Stimulated activated CD4-positive, alpha-beta T cell treated with anti-CD3 and anti-CD28 coated beads, Interleukin-1b, Interleukin-23, amount 100 ng/mL, for 4 hours (primary cell): Measurements from ENCODE around the gene ZNF521.

Experiments used
- DNase-seq, 2 donors: peaks; one replicate each; pipeline ENCODE4 v3.0.0-alpha.2; 2020; ENCODE audit warnings: low read depth in 2 of 2

Gene ZNF521

DNA sequence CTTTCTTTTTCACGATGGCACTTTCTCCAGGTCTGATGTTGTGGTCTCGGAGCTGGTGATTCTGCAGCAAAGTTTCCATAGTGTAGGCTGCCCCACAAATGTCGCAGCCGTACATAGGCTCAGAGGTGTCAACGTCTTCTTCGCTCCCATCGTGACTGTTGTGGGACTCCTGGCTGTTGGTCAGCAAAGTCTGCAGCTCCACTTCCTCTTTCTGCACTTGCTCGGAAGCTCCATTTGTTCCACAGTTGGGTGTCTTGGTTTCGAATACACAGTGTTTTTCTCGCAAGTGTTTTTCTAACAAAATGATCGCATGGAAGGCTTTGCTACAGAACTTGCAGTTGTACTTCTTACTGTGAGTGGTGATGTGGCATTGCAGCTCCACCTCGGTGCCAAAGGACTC lies 126.8 kb downstream of the ZNF521 start:
- no peak for DNase-seq

DNA sequence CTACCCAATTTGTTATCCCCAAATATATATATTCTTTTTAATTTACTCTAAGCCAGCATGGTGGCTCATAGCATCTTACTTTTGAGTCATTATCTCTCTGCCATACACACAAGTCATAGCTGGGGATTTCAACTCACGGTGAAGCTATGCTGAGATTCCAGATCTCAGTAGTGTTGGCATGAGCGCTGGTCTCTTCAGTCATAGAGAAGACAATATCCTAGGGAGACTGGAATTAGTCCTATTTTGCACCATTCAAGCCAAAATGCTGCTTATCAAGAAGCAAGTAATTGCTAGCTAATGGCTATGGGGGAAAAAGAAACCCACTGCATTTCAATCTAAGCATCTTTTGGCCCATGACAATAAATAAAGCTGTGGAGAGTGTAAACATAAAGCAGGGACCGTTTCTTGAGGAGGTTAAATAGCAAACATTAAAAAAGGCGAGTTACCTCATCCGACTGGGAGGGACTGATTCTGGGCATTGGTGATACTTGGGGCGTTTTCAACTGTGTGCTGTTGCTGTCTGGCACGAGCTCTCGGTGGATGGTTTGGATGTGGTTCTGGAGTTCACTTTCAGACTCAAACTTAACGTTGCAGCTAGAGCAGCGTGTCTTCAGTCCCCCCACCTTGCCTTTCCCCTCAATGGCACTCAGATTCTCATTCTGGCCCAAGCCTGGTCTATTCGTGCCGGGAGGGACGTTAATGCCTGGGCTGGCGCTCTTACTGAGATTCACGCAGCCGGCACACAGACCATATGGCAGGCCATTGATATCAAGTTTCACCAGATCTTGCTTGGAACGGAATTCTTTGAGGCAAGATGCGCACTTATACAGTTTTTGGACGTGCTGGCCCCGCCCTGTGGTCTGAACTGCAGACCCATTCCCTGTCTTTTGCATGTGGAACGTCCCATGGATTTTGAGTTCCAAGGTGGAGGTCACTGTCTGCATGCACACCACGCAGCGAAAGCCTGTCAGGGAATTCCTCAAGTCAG lies 127.8 kb downstream of the ZNF521 start:
- DNase-seq: no peak

DNA sequence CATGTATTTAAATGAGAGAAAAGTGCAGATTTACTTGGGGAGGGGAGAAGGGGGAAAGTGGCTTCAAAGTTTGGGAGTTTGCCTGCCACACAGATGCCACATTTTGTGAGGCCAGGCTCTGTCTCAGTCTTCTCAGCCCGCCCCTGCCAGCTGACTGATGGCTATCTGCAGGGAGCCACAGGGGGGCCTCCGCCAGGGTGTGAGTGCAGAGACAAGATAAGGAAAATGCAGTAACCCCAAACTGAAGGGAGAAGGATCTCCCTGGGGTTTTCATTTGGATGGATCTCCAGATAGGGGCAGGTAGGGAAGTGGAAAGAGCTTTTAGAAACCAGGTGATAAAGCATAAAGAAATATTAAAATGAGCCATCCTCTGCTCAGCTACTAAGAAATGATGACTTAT lies 128.8 kb downstream of the ZNF521 start:
- no peak for DNase-seq

DNA sequence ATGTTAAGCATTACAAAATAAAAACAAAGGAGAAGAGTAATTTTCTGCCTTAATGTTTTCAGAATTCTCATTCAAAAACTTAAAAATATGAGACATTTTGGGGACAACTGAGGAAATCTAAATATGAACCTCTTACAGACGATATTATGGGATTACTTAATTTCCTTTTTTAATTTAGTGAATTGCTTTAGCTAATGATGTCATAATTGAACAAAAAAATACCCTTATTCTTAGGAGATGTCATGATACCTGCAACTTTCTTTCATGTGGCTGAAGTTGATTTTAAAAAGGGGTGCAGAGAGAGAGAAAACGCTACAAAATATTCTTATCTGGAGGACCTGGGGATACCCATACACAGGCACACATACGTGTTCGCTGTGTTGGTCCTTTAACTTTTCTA lies 129.3 kb downstream of the ZNF521 start:
- DNase-seq: no peak

DNA sequence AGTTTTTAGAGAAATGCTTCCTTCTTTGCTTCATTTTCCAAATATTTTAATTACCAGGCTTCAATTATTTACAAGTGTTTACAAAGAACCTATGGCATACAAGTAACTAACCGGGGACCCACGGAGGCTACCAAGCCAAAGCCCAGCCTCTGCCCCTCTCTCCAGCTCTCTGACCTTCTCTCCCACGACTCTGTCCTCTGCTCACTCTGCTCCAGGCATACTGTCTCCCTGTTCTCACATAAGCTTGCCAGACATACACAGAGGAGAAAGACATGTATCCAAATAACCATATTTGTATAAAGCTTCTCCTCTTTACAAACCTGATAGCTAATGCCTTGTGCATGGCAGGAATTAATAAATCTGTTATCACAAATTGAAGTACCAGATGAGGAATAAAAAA lies 141.3 kb downstream of the ZNF521 start:
- no peak for DNase-seq

DNA sequence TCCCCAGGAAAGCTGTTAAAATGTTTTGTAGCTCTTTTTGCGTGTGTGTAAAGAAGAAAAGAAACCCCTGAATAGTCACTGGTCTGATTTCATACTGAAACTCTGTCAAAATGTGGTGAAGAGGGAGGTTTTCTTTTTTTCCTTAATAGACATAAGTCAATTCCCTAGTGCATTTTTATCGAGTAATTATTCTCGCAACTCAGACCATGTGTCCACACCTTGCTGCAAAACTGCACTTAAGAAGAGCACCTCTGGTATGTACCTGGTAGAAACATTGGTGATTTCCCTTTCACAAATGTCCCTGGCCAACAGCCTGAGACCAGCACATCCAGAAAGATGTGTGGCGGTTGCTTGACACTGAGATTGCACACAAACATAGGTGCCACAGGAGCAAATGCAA lies 159.9 kb downstream of the ZNF521 start:
- DNase-seq: no peak

DNA sequence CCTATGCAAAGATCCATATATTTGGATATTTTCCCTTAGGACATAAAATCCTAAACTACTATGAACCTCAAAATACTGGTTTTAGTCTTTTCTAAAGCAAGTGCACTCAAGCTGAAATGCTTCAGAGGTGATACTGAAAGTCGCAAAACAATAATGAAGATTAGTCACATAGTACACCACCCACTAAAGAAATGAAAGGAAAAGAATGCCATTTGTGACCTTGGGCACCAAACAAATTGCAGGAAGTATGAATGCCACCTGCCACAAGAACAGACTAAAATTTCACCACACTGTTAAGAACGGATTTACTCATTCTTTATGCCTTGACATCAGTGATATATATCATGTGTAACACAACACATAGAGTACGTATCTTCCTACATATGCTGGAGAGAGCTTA lies 161.5 kb downstream of the ZNF521 start:
- no peak for DNase-seq

DNA sequence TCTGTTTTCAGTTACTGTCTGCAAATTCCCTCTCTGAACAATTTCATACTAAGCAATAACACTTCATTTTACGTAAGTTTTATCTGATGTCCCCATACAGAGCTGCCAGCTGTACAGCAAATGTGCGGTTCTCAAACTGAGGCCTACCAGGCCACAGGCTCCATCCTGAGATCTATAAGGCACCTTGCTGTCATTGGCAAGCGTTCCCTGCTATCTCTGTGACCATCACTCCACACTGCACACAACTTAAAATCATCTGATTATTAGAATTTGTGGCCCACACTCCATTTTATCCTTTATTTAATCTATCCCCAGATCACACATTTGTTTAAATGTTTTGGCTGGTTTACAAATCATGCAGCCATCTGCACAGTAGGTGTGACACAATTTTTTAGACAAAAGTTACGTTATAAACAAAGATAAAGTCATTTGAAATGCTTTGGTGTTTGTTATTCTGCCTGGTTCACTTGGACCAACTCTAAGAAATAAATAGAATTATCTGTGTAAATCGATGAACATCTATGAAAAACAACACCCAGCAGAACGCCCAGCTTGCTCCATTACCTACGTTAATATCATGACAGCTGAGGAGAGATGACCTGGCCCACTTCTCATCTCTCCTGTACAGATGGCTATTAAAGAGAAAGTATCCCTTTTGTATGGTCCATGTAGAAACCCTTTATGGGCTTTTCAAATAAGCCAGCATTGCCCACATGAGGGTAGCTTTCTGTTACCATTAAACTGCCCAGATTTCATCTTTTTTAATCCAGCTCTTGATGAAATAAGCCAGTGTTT lies 162.4 kb downstream of the ZNF521 start:
- no peak for DNase-seq

DNA sequence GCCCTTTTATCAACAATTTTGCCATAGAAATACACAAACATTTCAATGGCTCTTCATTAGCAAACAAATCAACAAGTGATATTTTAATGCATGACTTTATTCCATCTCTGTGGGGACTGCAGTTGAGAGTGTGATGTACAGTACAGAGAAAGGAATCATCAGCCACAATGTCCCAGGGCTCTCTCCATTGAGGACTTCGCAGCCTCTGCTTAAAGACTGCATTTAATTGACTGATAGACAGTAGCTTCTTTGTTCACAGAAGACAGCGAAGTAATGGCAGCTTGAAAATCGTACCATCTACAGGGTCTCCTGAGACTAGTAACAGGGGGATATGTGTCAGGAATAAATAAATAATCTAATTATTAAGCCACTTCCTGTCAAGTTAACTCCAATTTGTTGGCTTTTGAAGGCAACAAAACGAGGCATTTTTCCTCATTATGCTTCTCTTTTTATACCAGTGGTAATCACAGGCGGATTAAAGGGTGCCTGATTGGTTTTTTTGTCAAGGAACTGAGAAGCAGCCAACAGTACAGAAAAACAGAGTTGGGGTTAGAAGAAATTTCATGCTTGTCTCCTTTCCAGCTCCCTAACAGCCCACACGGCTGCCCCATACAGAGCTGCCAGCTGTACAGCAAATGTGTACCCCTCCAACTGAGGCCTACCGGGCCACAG lies 164.3 kb downstream of the ZNF521 start:
- no peak for DNase-seq

DNA sequence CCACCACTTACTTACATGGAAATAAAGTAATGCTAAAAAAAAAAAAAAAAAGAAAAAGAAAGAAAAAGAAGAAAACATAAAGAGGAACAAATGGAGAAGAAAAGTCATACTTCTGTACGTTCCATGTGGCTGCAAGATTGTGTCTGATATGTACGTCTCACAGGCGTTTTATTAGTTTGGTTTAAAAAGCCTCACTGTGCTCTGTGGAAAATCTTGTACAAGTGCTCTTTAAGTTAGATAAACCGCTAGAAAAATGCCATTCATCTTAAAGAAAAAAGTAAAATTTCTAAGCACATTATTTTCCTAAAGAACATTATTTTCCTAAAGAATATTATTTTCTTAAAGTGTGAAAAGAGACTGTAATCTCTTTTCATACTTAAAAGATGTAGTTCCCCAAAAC lies 165.1 kb downstream of the ZNF521 start:
- no peak for DNase-seq

DNA sequence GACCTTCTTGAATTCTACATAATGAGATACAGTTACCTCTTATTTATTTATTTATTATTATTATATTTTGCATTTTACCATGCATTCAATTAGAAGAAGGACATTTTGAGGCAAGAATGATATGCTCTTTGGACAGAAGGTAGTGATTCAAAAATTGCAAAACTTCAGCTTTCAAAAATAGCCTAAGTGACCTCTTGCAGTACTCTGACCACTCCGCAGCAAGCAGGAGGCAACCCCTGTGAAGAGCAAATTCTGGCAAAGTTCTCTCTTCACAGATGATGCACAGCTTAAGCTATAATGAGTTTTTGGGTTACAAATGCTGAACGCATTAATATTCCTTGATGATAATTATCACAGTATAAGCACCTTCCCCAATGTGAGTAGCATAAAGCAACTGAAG lies 170.0 kb downstream of the ZNF521 start:
- no peak for DNase-seq

DNA sequence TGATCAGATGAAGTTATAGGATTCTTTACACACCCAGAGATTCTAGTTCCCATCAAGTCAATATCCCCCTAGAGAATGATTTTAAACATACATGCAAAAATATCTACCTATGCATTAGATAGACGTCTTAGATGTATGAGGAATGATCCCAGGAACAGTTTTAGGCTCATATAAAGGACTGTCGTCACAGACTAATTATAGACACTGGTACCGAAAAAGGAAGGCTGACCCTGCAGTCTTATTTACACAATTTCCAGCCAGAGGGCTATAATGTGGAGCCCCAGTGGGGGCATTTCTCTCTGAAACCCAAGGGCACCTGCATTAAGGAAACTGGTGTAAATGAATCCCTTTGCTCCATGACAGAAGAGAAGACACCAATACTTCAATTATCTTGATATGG lies 170.4 kb downstream of the ZNF521 start:
- DNase-seq: no peak

DNA sequence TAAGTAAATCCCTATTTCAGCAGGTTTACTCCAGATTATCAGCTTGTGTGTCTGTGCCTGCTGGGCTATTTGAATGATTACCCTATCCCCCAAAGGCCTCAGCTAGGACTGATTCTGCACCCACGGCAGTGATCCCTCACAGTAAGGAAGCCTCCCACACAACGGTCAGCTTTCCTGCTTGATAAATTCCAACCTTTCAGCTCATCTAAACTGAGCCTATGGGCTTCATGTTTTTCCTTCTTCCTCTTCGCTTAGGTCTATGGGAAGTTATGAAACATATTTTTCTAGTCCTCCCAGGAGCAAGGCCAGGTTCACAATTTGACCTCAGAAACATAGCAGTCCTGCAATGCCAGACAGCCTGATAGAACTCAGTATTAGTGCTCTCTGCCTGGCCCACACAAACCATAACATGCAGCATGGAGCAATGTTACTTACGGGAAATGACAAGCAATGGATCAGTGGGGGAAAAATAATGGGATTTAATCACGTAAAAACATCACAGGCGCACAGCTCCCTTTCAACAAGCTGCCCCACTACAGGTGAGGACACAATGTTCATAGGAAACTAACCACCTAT lies 170.9 kb downstream of the ZNF521 start:
- DNase-seq: no peak

DNA sequence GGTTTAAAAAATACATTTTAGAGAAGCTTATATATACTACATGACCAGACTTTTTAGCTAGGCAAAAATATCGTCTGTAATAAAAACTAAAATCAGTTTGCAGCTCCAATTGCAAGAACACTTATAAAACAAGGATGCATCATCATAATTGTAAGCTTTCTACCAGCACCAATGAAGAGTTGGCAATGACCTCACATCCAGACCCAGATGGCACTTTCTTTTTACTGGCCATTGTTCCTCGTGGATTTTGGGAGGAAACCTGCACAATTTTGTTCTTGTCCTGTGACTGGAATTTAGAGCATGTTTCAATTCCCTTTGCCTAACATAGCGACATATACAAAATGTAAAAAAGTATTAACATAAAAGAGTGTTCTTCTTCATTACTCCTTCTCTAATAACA lies 174.3 kb downstream of the ZNF521 start:
- DNase-seq: no peak

DNA sequence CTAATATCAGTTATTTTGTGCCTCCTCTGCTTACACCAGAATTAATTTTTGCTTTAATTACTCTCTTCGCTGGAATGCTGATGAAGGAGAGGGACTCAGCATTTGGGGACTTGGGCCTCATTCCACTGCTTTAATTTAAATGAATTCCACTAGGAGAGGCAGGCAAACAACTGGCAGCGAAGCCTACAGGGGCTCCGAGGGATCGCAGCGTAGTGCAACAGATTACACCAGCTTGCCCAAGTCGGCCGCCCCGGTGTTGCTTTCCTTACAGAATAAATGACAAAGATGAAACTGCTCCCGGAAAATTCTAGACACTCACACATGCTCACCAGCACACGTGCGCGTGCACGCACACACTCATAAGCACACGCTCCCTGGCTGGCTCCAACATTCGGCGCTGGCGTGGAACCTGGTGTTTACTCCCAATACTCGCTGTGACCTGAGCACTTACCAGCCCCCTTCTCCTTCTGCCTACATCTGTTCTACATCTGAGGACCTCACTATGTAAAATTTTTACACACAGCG lies 175.4 kb downstream of the ZNF521 start:
- no peak for DNase-seq

DNA sequence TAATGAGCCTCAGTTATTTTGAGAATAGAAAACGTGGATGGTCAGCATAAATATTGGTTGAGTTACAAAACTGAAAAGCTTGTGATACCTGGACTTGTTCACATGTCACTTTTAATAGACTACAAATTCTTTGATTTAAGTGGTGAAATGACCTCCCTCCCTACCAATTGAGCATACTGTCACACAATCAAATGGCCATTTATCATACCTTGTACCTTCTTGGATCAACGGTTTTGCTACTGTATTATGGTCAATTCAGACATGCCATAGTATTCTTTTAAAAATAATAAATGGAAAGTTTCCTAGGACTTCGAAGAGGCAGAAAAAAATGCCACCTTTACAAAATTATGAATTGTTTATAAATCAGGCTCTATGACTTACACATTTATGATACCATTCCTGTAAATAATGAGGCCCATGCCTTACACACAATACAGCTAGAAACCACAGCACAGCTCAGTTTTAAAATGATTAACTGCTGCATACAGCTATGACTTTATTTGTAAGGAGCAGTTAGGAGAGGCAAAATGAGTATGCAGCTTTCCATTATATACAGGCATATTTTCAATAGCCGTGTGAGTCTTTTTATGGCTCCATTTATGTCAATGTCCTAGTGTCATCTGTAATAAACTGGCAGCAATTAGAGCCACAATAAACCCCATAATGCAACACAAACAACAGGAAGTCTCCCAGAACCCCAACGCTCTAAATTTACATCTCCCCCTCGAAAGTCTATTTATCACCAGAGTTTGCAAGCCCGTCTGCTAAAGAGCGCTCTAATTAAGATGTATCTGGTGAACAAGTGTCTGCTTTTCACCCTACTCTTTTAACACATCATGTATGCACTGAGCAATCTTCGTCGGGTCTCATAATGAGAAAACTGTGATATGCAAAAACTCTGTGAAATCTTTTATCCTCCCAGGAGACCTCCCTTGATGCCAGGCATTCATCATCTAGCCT lies 176.1 kb downstream of the ZNF521 start:
- no peak for DNase-seq

DNA sequence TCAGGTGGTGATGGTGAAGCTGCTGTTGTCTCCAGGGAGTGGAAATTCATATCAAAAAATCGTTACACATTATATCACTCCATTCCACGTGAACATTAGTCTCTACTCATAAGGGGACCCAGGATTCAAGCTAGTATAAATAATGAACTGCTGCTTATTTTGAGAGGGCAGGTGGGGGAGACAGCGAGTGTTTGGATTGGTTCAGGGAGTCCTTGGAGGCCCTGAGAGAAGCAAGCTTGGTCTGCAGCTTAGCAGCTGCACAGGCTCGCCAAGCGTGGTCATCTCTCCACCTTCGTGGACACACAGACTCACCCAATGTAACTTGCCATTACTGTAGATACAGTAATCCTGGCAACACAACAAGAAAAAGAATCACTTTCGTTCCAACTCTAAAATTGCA lies 177.6 kb downstream of the ZNF521 start:
- no peak for DNase-seq

DNA sequence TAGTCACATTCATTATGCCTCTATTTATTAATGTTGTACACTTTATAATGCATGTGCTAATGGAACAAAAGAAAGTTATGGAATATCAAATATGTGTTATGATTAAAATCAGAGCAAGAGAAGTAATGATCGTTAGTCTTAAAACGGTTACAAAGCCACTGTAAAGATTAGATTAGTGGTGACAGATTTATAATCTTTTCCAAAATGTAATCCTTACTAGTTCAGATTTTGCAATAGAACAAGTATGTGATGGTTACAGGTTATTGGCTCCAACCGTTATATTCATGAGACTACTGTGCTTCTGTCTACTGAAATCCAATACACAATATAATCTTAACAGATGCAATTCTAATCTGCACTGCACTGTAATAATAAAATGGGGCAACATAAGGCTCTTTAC lies 180.6 kb downstream of the ZNF521 start:
- no peak for DNase-seq

DNA sequence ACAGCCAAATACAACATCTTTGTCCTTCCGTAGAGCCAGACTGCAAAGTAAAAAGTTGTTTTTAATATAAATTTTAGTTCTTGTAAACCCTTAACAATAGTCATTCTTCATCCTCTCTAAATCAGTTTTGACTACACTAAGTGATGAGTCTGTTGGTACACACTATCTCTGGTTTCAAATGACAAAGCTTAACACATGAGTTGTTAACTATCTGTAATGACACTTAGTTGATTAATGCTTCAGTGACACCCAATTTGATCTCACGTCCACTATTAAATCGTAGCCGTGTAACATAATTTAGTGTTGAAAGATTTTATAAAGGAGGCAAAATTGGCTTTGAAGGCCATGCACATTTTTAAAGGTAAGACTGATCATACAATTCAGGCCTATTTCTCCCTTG lies 181.6 kb downstream of the ZNF521 start:
- DNase-seq: no peak

DNA sequence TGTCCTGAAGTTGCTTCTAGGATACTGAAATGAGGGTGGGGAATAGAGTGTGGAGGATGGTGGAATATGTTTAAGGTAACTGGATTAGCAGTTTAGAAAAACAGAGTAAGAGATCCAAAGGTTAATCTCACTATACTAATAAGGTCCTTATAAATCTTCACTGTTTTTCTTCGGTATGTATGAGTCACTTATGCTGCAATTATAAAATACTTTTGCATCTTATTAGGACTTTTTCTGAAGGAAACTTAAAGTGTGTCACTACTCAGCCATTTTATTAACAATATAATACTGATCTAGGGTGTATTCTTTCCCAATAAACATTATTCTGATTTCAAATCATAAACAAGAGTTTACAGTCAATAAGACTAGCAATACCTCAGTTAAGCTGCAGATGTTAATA lies 182.3 kb downstream of the ZNF521 start:
- DNase-seq: no peak
